ENCODE data around the gene GLCCI1. TPM values are rescaled to one million over a fixed set of nuclear protein-coding genes. Genes with fewer than 3 reads are reported as not detected.

Gene GLCCI1
- total RNA-seq, 2 donors from 2014 or later = 7.5 to 8.3 TPM

GRCh38 chr7:8117195-8117594 is 148.6 kb downstream of the GLCCI1 start:
- TF ChIP-seq, protein P1, sequence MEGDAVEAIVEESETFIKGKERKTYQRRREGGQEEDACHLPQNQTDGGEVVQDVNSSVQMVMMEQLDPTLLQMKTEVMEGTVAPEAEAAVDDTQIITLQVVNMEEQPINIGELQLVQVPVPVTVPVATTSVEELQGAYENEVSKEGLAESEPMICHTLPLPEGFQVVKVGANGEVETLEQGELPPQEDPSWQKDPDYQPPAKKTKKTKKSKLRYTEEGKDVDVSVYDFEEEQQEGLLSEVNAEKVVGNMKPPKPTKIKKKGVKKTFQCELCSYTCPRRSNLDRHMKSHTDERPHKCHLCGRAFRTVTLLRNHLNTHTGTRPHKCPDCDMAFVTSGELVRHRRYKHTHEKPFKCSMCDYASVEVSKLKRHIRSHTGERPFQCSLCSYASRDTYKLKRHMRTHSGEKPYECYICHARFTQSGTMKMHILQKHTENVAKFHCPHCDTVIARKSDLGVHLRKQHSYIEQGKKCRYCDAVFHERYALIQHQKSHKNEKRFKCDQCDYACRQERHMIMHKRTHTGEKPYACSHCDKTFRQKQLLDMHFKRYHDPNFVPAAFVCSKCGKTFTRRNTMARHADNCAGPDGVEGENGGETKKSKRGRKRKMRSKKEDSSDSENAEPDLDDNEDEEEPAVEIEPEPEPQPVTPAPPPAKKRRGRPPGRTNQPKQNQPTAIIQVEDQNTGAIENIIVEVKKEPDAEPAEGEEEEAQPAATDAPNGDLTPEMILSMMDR (IDR thresholded peaks at IDR 0.05) = no peak

DNA sequence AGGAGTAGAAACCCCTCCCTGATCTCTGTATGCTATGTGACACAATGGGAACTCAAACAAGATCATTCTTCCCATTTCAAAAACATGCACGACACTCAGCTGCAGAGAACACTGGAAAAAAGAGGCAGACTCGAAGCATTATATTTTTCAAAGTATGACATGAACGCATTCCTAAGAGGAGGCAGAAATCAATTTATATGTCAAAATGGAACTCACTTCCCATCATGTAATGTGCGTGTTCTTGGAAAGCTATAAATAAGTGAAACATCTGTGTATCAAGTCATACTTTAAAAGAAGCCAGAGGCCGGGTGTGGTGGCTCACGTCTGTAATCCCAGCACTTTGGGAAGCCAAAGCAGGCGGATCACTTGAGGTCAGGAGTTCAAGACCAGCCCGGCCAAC is 150.7 kb downstream of the GLCCI1 start:
- no peak for DNase-seq
- Histone ChIP-seq H3K4me1 (no peaks in the 10 kb centered on the region), H3K4me3 (no peak overlapping the region), H3K36me3 (no peaks in the 10 kb centered on the region), H3K9me3 (no peaks in the 10 kb centered on the region), H3K9ac (ENCODE audit: low read depth in 2 of 2, low read length in 2 of 2) (no peak overlapping the region), H3K27me3 (no peaks in the 10 kb centered on the region), H3K27ac (no peak overlapping the region)
- intact Hi-C loops (cut with DNase I) = no loop called here
- TF ChIP-seq, protein P1 (IDR thresholded peaks at IDR 0.05) = no peak

More at GRCh38 chr7:8117195-8117594, 148.6 kb downstream of the GLCCI1 start:
- no peaks in the 10 kb centered on the region for H3K27me3 ChIP-seq
- H3K36me3 ChIP-seq = no peaks in the 10 kb centered on the region
- H3K9ac ChIP-seq (ENCODE audit: low read depth in 2 of 2, low read length in 2 of 2) = no peak overlapping the region
- intact Hi-C loops (cut with DNase I) = no loop called here
- H3K4me1 ChIP-seq = no peaks in the 10 kb centered on the region
- no peak for DNase-seq
- H3K4me3 ChIP-seq = no peak overlapping the region
- no peaks in the 10 kb centered on the region for H3K9me3 ChIP-seq
- H3K27ac ChIP-seq = no peak overlapping the region

GRCh38 chr7:8120390-8121058 is 151.9 kb downstream of the GLCCI1 start:
- no peaks in the 10 kb centered on the region for H3K27me3 ChIP-seq
- H3K36me3 ChIP-seq = no peaks in the 10 kb centered on the region
- no peaks in the 10 kb centered on the region for H3K4me1 ChIP-seq
- no peak overlapping the region for H3K27ac ChIP-seq
- intact Hi-C loops (cut with DNase I) = no loop called here
- H3K4me3 ChIP-seq = no peak overlapping the region
- DNase-seq = no peak
- H3K9me3 ChIP-seq = no peaks in the 10 kb centered on the region
- no peak overlapping the region for H3K9ac ChIP-seq (ENCODE audit: low read depth in 2 of 2, low read length in 2 of 2)
- TF ChIP-seq, protein P1 (IDR thresholded peaks at IDR 0.05) = no peak

- Histone ChIP-seq H3K27me3 (no peaks in the 10 kb centered on the region), H3K4me1 (no peaks in the 10 kb centered on the region), H3K36me3 (no peaks in the 10 kb centered on the region), H3K4me3 (no peak overlapping the region), H3K9ac (ENCODE audit: low read depth in 2 of 2, low read length in 2 of 2) (no peak overlapping the region), H3K27ac (no peak overlapping the region), H3K9me3 (no peaks in the 10 kb centered on the region)
- TF ChIP-seq, protein P1 (IDR thresholded peaks at IDR 0.05) = no peak
- intact Hi-C loops (cut with DNase I) = no loop called here
- DNase-seq = no peak
Measured at GRCh38 chr7:8121243-8121642, 152.6 kb downstream of the GLCCI1 start.

DNA sequence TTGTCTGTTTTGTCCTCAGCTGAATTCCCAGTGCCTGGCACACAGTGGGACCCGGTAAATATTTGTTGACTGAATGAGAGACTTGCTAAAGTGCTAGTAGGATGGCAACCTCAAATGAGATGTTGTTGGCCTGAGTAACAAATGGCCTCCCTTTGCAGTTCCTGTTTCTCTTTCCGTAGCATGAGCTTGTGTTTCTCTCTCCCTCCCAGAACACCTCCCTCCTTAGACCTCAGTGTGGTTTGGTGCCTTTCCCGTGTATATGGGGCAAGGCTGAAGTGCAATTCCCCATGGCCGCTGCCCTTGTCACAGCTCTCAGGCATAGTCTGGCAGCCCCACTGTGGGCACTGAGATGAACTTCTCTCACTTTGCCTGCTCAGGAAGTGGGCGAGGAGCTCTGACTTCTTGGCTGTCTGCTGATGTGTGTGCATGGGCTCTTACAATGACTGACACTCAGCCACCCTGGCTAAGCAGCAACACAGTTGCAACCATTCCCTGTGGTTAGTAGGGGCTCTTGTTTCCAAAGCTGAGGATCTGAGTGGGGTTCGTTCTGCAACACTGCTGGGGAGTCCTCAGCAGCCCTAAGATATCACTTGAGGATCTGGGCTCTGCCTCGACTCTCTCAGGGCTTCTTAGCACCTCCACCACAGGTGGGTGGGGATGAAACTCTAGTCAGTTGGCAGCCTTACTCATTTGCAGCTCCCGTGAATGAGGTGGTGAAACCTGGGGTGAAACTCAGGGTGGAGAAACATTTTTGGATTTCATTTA is 157.3 kb downstream of the GLCCI1 start:
- peak; percentile 25 for DNase-seq
- intact Hi-C loops (cut with DNase I) = no loop called here
- Histone ChIP-seq H3K9ac (ENCODE audit: low read depth in 2 of 2, low read length in 2 of 2) (no peak overlapping the region), H3K36me3 (no peaks in the 10 kb centered on the region), H3K9me3 (no peaks in the 10 kb centered on the region), H3K4me3 (no peak overlapping the region), H3K4me1 (no peaks in the 10 kb centered on the region), H3K27ac (peak overlapping the region; percentile 6), H3K27me3 (no peaks in the 10 kb centered on the region)
- TF ChIP-seq, protein P1 (IDR thresholded peaks at IDR 0.05) = no peak

All from colonic mucosa (tissue), 4 donors.